ENCODE data around the gene NPM1.

DNA sequence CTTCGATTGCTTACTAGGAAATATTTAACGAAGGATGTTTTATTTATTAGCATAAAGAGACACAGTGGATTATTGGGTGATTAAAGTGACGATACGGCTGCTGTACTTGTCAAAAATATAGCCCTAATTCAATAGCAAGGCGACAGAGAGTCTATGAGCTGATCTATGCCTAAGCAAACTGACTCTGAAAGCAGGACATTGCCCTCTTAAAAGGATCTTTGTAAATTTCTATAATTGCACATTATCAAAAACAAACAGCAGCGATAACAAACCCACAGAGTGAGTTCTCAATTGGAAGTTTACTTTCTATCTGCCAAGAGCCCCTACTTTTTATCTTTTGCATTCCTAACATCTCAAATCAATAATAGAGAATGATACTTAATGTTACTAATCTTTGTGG lies 47.2 kb upstream of the NPM1 start:
- TF ChIP-seq, protein P1, sequence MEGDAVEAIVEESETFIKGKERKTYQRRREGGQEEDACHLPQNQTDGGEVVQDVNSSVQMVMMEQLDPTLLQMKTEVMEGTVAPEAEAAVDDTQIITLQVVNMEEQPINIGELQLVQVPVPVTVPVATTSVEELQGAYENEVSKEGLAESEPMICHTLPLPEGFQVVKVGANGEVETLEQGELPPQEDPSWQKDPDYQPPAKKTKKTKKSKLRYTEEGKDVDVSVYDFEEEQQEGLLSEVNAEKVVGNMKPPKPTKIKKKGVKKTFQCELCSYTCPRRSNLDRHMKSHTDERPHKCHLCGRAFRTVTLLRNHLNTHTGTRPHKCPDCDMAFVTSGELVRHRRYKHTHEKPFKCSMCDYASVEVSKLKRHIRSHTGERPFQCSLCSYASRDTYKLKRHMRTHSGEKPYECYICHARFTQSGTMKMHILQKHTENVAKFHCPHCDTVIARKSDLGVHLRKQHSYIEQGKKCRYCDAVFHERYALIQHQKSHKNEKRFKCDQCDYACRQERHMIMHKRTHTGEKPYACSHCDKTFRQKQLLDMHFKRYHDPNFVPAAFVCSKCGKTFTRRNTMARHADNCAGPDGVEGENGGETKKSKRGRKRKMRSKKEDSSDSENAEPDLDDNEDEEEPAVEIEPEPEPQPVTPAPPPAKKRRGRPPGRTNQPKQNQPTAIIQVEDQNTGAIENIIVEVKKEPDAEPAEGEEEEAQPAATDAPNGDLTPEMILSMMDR (IDR thresholded peaks at IDR 0.05; ENCODE audit: low read depth, low read length), result no peak
- no peak for TF ChIP-seq MYC (IDR thresholded peaks at IDR 0.05; ENCODE audit: low read depth, low read length)
